Fibroblast of the aortic adventitia (primary cell): Measurements from ENCODE around the gene SH3YL1. TPM values are rescaled to one million over a fixed set of nuclear protein-coding genes. Genes with fewer than 3 reads are reported as not detected.

Source experiments
- DNase-seq: peaks from one replicate; pipeline ENCODE4 v3.0.0-alpha.2; 2010; ENCODE audit warnings: low read depth
- H3K4me3 ChIP-seq: 2 replicates; pipeline ENCODE4 v1.5.1; 2011; ENCODE audit warnings: low read depth, mild to moderate bottlenecking, control low read depth, low read length, moderate library complexity
- total RNA-seq: library from RNA; depleted of rRNA; stranded (reverse); fragments of >200 nt; gene quantifications from 2 replicates; pipeline ENCODE4 v1.2.3, GENCODE V29; 2012; ENCODE audit warnings: low replicate concordance
- TF ChIP-seq, protein P1 (sequence below): IDR thresholded peaks from 2 replicates; pipeline ENCODE4 v1.5.1; 2011; ENCODE audit warnings: mild to moderate bottlenecking, low read length, control low read depth, inconsistent platforms; ENCODE audit not compliant: insufficient read depth

The SH3YL1 gene
- total RNA-seq, 1 donor: 51.2 TPM

DNA sequence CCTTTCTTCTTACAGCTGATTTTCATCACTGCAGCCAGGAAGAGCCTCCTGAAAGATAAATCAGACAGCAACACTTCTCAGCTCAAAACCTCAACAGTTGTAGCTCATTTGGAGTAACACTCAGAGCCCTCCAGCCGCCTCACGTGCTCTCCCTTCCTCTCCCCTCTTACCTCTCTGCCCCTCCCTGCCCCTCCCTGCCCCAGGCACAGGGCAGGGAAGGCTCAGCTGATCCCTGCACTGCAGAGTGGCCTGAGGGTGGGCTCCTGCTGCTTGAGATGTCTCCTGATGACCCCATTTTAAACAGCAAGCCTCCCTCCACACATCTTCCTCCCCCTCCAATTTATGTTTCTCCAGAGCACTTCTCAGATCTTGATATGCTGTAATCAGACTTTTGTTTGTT lies 54.4 kb downstream of the SH3YL1 start:
- H3K4me3 ChIP-seq: no peak overlapping the region
- no peak for DNase-seq
- TF ChIP-seq, protein P1, sequence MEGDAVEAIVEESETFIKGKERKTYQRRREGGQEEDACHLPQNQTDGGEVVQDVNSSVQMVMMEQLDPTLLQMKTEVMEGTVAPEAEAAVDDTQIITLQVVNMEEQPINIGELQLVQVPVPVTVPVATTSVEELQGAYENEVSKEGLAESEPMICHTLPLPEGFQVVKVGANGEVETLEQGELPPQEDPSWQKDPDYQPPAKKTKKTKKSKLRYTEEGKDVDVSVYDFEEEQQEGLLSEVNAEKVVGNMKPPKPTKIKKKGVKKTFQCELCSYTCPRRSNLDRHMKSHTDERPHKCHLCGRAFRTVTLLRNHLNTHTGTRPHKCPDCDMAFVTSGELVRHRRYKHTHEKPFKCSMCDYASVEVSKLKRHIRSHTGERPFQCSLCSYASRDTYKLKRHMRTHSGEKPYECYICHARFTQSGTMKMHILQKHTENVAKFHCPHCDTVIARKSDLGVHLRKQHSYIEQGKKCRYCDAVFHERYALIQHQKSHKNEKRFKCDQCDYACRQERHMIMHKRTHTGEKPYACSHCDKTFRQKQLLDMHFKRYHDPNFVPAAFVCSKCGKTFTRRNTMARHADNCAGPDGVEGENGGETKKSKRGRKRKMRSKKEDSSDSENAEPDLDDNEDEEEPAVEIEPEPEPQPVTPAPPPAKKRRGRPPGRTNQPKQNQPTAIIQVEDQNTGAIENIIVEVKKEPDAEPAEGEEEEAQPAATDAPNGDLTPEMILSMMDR: no peak

DNA sequence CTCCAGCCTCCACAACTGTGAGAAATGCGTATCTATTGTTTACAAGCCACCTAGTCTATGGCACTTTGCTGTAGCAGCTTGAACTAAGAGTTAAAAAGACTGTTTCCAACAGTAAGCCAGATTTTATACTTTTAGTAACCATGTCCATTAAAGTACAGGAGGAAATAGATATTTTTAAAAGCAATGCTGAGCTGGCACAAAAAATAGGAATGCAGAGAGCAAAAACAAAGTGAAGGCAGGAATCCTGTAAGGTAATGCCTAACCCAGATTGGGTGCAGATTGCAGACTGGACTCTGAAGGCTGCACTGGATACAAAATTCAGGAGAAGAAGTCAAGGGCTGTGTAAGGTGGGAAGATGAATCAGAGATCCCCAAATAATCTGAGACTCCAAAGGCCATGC lies 55.5 kb downstream of the SH3YL1 start:
- no peak for DNase-seq
- TF ChIP-seq, protein P1: no peak
- H3K4me3 ChIP-seq: no peak overlapping the region

DNA sequence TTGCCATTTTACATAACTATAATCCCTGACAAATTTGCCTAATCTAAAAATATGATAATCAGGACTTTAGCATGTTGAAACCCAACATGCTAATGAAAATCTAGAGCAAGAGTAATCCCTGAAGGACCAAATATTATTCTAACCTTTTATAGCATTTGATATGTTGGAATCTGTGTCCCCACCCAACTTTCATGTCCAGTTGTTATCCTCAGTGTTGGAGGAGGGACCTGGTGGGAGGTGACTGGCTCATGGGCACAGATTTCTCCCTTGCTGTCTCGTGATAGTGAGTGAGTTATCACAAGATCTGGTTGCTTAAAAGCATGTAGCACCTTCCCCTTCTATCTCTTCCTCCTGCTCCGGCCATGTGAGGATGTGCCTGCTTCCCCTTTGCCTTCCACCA lies 59.8 kb downstream of the SH3YL1 start:
- TF ChIP-seq, protein P1: no peak
- no peak overlapping the region for H3K4me3 ChIP-seq
- DNase-seq: no peak

DNA sequence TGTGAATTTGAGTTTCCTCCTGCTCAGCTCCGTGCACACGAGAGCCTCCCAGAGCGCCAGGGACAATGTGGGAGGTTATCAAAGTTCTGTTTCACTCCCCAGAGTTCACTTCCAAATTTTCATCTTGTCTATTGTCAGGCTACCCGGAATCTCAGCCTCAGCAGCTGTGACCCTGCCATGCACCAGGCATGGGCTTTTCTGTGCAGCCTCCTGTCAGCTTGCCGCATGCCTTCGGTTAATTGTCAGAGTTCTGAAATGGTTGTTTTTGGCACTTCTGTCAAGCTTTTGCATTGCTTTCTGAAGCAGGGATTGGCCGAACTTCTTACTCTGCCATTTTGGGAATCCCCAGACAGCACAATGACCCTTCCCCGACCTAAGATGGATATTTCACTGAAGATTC lies 60.4 kb downstream of the SH3YL1 start:
- TF ChIP-seq, protein P1: no peak
- DNase-seq: no peak
- H3K4me3 ChIP-seq: no peak overlapping the region

DNA sequence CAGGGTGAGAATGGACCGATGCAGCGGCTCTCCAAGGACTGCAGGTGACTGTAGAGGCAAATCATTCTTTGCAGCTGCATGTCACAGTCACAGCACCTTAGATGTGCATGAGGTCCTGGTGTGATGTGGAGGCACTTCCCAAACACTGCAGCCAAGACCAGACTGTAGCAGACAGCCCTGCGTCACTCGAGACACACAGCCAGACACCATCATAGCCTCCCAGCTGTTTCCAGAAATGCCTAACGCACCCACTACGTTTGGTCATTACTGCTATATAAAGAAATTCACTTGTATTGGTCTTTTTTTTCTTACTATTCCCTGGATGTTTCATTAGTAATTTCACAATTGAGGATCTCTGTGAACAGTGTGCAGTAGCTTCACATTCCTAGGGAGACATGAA lies 60.9 kb downstream of the SH3YL1 start:
- no peak for DNase-seq
- TF ChIP-seq, protein P1: no peak
- H3K4me3 ChIP-seq: no peak overlapping the region

DNA sequence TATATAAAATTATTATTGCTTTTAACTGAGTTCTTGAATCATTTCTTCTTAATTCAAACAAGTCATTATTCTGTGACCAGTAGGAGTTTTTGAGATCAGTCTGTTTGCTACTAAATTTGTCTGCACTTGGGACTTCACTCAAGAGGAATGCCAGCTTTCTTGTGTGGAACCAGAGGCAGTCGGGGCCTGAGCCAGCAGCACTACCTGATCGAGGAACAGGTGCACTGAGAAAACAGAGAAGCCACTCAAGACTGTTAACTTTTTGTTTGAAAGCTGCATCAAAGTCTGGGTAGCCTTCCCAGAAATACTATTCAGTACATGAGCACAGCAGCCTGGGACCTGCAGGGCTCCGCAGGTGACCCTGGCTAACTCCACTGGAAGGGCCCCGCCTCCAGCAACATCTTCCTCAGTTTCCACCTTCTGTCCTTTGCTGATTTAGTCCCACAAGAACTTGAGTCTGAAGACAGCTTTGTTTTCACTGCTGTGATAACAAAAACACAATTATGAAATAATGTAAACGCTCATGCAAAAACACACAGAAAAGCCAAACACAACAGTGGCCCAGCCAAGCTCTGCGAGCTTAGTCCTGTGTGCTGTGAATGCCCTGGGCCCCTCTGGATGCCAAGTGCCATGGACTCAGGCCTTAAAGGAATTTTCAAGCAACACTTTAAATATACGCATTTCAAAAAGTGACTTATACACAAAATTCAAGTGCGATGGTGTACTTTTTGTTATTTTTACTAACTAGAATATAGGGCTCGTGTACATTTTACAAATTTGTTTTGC lies 62.0 kb downstream of the SH3YL1 start:
- TF ChIP-seq, protein P1: no peak
- no peak overlapping the region for H3K4me3 ChIP-seq
- no peak for DNase-seq
